HG02759 (cell line): ENCODE data around the gene SLC8A3.

ENCODE experiments used
- ATAC-seq: cut with Tn5 transposase; IDR thresholded peaks from one replicate; pipeline ENCODE4 v1.9.1; 2021; ENCODE audit warnings: mild to moderate bottlenecking, moderate library complexity; ENCODE audit not compliant: unreplicated experiment

Gene SLC8A3

DNA sequence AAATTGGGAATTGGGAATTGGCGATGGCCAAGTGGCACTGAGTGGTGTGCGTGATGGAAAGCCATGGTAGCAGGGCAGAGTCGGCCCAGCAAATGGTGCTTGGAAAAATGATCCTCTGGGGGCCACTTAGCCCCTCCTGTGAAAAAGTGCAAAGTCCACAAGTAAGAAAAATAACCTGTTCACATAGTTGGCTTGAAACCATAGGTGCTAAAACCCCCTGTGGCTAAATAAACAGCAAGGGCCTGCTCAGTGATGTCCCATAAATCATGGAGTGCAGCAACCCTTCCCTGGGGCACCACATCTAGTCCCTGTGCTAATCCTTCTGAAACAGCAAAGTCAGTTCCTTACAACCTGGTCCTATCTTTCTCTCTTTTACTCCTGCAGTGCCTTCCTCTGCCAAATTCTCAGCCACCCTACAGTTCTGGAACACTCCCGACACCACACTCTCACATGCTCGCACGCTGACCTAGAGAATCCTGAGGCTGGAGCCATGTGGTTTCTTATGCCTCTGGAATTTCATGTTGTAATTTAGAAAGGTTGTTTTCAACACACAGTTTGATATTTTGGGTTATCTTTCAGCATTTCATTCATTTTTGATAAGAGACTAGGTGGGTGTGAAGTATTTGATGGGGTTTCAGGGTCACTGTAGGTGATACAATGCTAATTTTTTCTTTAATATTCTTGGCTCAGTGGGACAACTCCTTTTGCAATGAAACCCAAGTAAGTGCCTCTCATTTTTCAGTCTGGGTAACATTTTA, 186.0 kb downstream of the SLC8A3 start:
- ATAC-seq: no peak

- ATAC-seq: no peak
Observed at GRCh38 chr14:70000601-70001000, 188.2 kb downstream of the SLC8A3 start.

DNA sequence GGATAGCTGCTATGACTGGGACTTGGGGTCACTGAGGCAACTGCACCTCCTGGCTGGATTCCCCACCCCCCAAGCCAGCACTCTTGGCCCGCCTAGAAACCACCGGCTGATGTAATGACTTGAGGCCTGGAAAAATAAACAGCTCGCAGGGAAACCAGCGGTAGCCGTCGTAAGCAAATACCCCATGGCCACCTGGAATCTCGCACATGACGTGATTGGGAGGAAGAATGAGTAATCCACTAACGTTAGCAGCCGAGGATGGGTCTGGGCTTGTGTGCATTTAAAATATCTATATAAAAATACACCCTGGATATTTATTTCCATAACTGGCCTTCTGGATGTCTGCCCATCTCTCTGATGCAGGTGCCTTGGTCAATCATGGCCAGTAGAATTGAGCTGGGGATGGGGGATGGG, 189.5 kb downstream of the SLC8A3 start:
- no peak for ATAC-seq

DNA sequence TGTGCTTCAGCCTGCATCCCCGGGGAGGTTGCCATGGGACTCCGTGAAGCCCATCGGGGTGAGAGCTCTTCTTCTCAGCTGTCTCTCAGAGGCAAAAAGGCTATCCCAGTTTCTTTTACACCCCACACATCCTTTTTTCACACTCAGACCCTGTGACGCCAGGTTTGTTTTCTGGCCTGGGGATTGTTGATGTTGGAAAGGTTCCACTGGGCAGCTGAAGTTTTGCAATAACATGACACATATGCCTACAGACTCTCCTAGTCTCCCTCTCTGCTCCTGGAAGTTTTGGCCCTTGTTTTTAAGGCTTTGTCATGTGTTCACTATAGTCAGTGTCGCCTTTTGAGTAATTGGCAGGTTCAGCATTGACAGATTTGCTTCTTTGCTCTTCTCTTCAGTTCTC, 190.9 kb downstream of the SLC8A3 start:
- no peak for ATAC-seq

GRCh38 chr14:69996216-69996615, 192.5 kb downstream of the SLC8A3 start:
- no peak for ATAC-seq
